ENCODE results near the gene DEK.
"Not testable (repeated sequence)": the region's sequence is repeated elsewhere in the genome, so short reads cannot be mapped to it uniquely, and the experiment has no call there.

The DEK gene

DNA sequence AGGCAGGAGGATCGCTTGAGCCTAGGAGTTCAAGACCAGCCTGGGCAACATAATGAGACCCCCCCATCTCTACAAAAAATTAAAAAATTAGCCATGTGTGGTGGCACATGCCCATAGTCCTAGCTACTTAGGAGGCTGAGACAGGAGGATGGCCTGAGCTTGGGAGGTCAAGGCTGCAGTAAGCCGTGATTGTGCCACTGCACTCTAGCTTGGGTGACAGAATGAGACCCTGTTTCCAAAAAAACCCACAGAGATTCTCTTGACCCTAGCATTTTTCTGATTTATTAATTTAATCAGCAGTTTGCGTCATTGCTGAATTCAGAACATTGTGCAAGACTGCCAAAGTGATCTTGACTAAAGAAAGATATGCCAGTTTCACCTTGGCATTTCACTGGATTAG, 72.3 kb downstream of the DEK start:
- DNase-seq = no peak

DNA sequence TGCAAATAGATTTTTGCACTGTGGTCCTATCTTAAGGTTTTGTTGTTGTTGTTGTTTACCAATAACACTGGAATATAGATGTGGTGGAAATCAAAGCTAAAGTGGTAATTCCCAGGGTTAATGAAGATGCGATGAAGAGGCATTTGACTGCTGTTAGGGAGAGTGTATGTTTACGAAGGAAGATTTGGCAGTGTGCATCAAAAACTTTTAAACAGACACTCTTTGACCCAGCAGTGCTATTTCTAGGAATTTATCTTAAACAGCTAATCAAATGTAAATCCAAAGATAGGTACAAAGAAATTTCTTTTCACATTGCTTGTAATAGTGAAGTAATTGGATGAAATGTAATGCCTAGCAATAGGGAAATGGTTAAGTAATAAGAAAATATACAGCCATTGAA, 75.1 kb downstream of the DEK start:
- DNase-seq = no peak

DNA sequence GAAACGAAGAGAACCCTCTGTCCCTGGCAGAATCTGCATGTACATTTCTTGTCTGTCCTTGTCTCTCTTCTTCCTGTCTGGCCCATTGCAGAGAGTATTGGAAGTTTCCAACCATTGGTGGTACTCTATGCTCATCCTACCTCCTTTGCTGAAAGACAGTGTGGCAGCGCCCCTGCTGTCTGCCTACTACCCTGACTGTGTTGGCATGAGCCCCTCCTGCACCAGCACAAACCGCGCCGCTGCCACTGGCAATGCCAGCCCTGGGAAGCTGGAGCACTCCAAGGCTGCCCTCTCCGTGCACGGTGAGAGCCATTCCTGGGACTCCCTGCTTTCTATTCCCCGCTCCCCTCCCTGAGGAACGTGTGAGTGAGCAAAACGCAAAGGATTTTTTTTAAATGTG, 76.6 kb downstream of the DEK start:
- DNase-seq = no peak

DNA sequence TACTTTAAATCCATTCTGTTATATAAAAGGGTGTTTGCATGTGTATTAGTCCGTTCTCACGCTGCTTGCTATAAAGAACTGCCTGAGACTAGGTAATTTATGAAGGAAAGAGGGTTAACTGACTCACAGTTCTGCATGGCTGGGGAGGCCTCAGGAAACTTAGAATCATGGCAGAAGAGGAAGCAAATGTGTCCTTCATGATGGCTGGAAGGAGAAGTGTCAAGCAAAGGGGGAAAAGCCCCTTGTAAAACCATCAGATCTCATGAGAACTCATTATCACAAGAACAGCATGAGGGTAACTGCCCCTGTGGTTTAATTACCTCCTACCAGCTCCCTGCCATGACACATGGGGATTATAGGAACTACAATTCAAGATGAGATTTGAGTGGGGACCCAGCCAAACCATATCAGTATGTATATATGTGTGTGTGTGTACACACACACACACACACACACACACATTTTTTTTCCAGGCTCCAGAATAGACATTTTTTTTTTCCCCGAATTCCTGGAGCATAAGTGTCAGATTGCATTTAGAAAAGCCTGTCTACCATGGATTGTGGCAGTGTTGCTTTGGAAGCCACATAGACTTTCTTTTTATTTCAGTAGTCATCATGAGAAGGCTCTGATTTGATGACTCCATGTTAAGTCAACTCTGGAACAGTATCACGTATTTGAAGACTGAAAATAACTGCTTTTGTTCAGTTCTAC, 77.6 kb downstream of the DEK start:
- DNase-seq = no peak

GRCh38 chr6:18186033-18186432, 78.3 kb downstream of the DEK start:
- no peak for DNase-seq

- no peak for DNase-seq
Measured at GRCh38 chr6:18185624-18186023, 78.7 kb downstream of the DEK start.

GRCh38 chr6:18183766-18184165, 80.6 kb downstream of the DEK start:
- DNase-seq = no peak

GRCh38 chr6:18182568-18182967, 81.8 kb downstream of the DEK start:
- DNase-seq = no peak

GRCh38 chr6:18179770-18180356, 84.5 kb downstream of the DEK start:
- DNase-seq = no peak

DNA sequence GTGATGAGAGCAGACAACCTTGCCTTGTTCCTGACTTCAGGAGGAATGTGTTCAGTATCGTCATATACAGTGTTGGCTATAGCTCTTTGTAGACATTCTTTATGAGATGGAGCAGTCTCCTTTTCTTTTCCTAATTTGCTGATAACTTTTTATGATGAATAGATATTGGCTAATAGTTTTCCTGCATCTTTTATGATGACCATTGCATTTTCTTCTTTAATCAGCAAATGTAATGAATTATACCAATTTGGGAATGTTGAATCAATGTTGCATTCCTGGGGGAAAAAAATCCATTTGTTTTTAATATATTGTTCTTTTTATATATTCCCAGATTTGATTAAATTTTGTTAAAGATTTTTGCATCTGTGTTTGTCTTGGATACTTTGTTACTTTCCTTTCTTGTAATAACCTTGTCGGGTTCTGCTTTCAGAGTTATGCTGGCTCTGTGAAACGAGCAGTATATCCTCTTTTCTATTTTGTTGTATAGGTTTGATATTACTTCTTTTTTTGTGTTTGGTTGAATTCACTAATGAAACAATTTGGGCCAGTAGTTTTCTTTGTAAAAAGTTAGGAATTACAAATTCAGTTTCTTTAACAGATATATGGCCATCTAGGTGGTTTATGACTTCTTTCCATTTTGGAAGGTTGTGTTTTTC, 85.2 kb downstream of the DEK start:
- no peak for DNase-seq

DNA sequence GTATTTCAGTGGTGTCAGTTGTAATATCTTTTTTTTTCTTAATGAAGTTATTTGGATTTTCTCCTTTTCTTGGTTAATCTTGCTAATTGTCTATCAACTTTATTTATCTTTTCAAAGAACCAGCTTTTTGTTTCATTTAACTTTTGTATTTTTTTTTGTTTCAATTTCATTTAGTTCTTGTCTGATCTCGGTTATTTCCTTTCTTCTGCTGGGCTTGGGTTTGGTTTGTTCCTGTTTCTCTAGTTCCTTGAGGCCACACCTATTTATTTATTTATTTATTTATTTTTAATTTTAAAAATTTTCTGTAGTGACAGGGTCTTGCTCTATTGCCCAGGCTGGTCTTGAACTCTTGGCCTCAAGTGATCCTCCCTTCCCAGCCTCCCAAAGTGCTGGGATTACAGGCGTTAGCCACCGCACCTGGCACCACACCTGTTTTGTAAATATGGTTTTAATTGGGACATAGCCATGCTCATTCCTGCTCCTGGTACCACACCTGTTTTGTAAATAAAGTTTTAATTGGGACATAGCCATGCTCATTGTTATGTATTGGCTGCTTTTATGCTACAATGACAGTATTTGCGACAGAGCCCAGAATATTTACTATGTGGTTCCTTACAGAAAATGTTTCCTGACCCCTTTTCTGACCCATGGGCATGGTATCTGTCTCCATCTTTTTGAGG, 86.9 kb downstream of the DEK start:
- no peak for DNase-seq

GRCh38 chr6:18176198-18176597, 88.1 kb downstream of the DEK start:
- DNase-seq = not testable (repeated sequence)
